Measurements from ENCODE around the gene MIS18BP1. TPM values are rescaled to one million over a fixed set of nuclear protein-coding genes. Genes with fewer than 3 reads are reported as not detected.

Gene MIS18BP1
- total and polyA plus RNA-seq, 9 of the 15 experiments (the other 6 are each of a cell fraction or from before 2014, with no cell fraction given) = 5.0 to 29.1 (median 19.1) TPM

GRCh38 chr14:45252366-45253069 is 484 bp downstream of the MIS18BP1 start (continued):
- TF ChIP-seq NKRF (IDR thresholded peaks at IDR 0.05; ENCODE audit: borderline replicate concordance) (0 out of 2 replicates have a peak, but pooled peaks have one; percentile 24), ZNF239 (CRISPR knock-in tag; IDR thresholded peaks at IDR 0.05) (no peak)

GRCh38 chr14:45251912-45252311 is 1.1 kb downstream of the MIS18BP1 start:
- no peak overlapping the region for H2AFZ ChIP-seq (ENCODE audit: low read depth, low read length)
- H4K20me1 ChIP-seq (replicated peaks; ENCODE audit: control insufficient read depth, insufficient read depth, low read length) = no peaks in the 10 kb centered on the region
- H3K27ac ChIP-seq (ENCODE audit: extremely low read depth, low read depth, low read length) = peak overlapping the region; percentile 86; the same call in 2 of the 3 replicates
- DNase-seq (ENCODE audit: extremely low read depth in 1 of 4, low spot score in 3 of 4) (peak in 2 of 4 experiments; percentile 12 to 24), ATAC-seq (peak; percentile 71), FAIRE-seq (no peak)
- H3K4me2 ChIP-seq (ENCODE audit: insufficient read depth, low read length) = peak overlapping the region; percentile 47
- CTCF ChIA-PET (ENCODE audit: low intra/inter-chr PET ratio) = no interaction called here
- in situ Hi-C loops (cut with MboI) (no loop called here), intact Hi-C loops (cut with micrococcal nuclease) (loop anchor here (2.0 to 5.0 kb wide), 2 partner anchors 117 to 290 kb away; partner anchors contain the start of genes FANCM, FKBP3, KLHL28 and TOGARAM1)
- no TSS peak for BruUV-seq (replicated peaks)
- WGBS (ENCODE audit: insufficient coverage, low coverage, missing lambda C conversion rate) = 3% methylated on average over 5 of the region's 5 CpGs
- no peaks in the 10 kb centered on the region for H3K9me1 ChIP-seq (ENCODE audit: control insufficient read depth, insufficient read depth, low read length)
- peaks cover 6% of the 10 kb centered on the region; the same call in 1 of the 2 replicates for H3K9me3 ChIP-seq (replicated peaks; ENCODE audit: control insufficient read depth, insufficient read depth, low read depth, low read length)
- TF ChIP-seq NFRKB (IDR thresholded peaks at IDR 0.05; ENCODE audit: low read depth) = no peak
- TF ChIP-seq FOXK2 (conservative IDR thresholded peaks at IDR 0.05 in 1 of 2, IDR thresholded peaks at IDR 0.05 in 1 of 2; ENCODE audit: low read depth in 2 of 2) = 0 out of 4 replicates have a peak, but pooled peaks of 1 of the 2 experiments have one; percentile 29
- TF ChIP-seq SPI1 (IDR thresholded peaks at IDR 0.05; ENCODE audit: borderline replicate concordance, low read depth, low read length) = peak; percentile 68
- TF ChIP-seq RNF2 (IDR thresholded peaks at IDR 0.05) = no peak
- H3K27me3 ChIP-seq (ENCODE audit: control insufficient read depth in 2 of 2, insufficient read depth in 2 of 2, low read length in 2 of 2) = no peaks in the 10 kb centered on the region
- H3K79me2 ChIP-seq (ENCODE audit: control insufficient read depth, insufficient read depth, low read length) = peaks cover 58% of the 10 kb centered on the region
- peaks cover 7 to 12% of the 10 kb centered on the region in 2 experiments; a peak in 3 of 5 replicates for H3K4me1 ChIP-seq (replicated peaks in 1 of 2; ENCODE audit: control insufficient read depth in 2 of 2, insufficient read depth in 2 of 2, low read length in 2 of 2)
- H3K9ac ChIP-seq (ENCODE audit: insufficient read depth in 1 of 2, low read depth in 2 of 2, low read length in 2 of 2) = peak overlapping the region in 1 of 2 experiments; percentile 80; a peak in 2 of 4 replicates
- no peaks in the 10 kb centered on the region for H3K36me3 ChIP-seq (ENCODE audit: control insufficient read depth, insufficient read depth, low read length)
- POLR2A ChIA-PET = interaction anchor here (0.6 to 1.4 kb wide), 3 partner anchors 10 to 136 kb away, joined by 3 to 4 read pairs (median 3); no protein-coding TSS in a partner anchor
- H3K4me3 ChIP-seq = peak overlapping the region; percentile 81

Measured in K562 (cell line).